PFSK-1 (cell line): Measurements from ENCODE around the gene LPCAT2.

Source experiments
- POLR2AphosphoS5 ChIP-seq: IDR thresholded peaks from 2 replicates; pipeline ENCODE4 v1.6.1; 2012; ENCODE audit warnings: low read depth, mild to moderate bottlenecking, control low read depth, low read length, moderate library complexity
- REST ChIP-seq, 2 experiments: IDR thresholded peaks; 2 replicates each; pipeline versions ENCODE4 v1.6.1 to v1.8.0; 2011 to 2012; ENCODE audit warnings: low read depth in 2 of 2, low read length in 2 of 2, control low read depth in 1 of 2, inconsistent platforms in 1 of 2, mild to moderate bottlenecking in 1 of 2, moderate library complexity in 1 of 2; ENCODE audit not compliant: insufficient read depth in 1 of 2
- TAF1 ChIP-seq: IDR thresholded peaks from 2 replicates; pipeline ENCODE4 v1.6.1; 2012; ENCODE audit warnings: low read length, control low read depth, borderline replicate concordance; ENCODE audit not compliant: insufficient read depth

GRCh38 chr16:55500530-55501011 is 8.3 kb upstream of the LPCAT2 start:
- TF ChIP-seq TAF1 = no peak
- TF ChIP-seq POLR2AphosphoS5 = no peak
- no peak for TF ChIP-seq REST (IDR thresholded peaks at IDR 0.05; ENCODE audit: insufficient read depth in 1 of 2, low read depth in 2 of 2, low read length in 2 of 2)
